Kidney tubule cell (primary cell): ENCODE results near the gene AP3B1.
"Not testable (repeated sequence)": the region's sequence is repeated elsewhere in the genome, so short reads cannot be mapped to it uniquely, and the experiment has no call there.

Source experiments
- DNase-seq: peaks from one replicate; pipeline ENCODE4 v3.0.0-alpha.2; 2018; ENCODE audit warnings: low spot score

AP3B1 gene

DNA sequence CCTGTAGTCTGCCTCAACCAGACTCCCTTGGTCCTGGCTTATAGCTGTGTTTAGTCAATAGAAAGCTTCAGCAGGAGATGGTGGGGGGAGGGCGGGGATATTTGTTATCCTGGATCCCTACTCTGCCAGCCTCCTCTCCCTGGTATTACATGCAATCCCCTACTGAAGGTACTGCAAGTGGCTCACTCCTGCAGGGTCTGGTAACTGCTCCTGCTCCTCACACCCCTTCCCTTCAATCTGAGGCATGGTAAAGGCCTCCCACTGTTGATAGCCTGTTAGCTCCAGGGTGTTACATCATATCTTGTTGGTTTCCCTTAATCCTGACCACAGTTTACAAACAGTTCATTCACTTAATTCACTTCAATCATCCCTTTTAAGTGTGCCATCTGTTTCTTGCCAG is 137.5 kb downstream of the AP3B1 start:
- no peak for DNase-seq

DNA sequence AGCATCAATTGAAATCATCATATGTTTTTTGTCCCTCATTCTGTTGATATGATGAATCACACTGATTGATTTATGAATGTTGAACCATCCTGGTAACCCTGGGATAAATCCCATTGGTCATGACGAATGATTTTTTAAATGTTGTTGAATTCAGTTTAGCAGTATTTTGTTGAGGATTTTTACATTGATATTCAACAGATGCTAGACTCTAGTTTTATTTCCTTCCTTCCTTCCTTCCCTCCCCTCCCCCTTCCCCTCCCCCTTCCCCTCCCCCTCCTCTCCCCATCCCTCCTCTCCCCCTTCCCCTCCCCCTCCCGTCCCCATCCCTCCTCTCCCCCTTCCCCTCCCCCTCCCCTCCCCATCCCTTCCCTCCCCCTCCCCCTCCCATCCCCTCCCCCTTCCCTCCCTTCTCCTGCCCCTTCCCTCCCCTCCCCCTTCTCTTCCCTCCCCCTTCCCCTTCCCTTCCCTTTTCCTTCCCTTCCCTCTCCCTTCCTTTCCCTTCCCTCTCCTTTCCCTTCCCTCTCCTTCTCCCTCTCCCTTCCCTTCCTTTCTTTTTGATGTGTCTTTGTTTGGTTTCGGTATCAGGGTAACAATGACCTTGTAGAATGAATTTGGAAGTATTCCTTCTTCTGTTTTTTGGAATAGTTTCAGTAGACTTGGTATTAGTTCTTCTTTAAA is 142.8 kb downstream of the AP3B1 start:
- no peak for DNase-seq

DNA sequence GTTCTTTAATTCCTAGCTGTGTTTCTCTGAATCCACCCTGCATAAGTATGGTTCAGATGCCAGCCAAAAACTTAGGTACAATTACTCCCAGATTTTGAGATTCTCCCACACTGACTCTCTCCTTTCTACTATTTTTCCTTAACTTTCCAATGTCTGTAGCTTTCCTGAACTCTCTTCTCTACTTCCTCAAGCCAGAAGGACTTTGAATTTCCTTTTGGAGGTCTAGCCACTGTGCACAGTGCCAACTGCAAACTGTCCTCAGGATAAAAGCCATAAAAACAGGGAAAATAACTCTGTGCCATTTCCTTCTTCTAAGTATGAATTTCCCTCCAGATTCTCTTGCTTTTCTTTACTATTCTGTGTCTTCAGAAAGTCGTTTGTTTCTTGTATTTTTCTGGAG is 157.2 kb downstream of the AP3B1 start:
- no peak for DNase-seq

DNA sequence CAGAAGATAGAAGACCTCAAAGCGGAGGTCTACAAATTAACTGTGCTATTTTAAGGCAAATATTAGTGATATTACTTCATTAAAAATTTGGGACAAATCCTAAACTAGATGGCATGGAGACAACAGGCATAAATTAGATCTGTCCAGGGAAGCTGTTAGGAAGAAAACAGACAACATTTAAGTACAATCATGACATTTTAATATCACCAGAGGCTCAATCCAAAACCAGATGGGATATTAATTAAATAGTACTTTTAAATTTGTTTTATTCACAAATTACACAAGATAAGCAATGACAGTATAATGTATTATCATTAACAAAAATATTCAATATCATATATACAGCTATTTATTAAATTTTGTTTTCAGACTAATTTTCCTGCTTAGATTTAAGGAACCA is 161.1 kb downstream of the AP3B1 start:
- no peak for DNase-seq

DNA sequence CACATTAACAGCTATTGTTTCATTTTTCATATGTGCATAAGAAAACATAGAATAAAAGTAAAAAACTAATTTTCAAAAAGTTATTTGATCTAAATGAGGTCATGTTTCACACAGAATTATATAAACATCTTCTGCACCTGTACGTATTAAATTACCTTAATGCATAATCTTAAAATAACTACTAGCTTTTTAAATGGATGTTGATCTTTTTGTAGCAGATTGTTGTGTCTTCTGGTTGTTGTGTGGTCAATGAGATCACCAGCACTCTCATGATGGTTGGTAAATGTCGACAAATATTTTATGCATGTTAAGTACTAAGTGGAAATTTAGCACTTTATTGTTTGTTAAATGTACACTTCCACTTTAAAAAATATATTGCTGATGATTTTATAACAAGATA is 162.0 kb downstream of the AP3B1 start:
- DNase-seq: no peak

GRCh38 chr5:78129597-78129996 is 164.9 kb downstream of the AP3B1 start:
- no peak for DNase-seq

DNA sequence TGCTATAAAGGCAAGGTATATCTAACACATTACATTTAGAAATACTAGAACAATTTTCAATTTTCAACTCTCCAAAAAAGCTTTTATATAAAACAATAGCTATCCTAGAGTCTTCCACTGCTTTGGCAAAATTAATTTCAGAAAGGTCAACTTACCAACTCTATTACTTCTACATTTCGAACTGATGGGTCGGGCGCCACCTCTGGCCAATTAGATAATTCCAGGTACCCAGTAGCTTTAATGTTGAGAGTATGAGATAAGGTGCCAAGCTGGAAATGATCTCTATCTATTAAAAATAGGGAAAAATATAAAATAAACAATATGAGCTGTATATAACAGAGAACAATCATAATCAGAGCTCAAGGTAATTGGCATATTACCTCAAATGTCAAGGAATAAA is 166.6 kb downstream of the AP3B1 start:
- no peak for DNase-seq

- DNase-seq: no peak
These were observed 168.0 kb downstream of the AP3B1 start for GRCh38 chr5:78126536-78126935.

- DNase-seq: no peak
These were observed 178.3 kb downstream of the AP3B1 start for GRCh38 chr5:78116167-78116566.

GRCh38 chr5:78113689-78114264 is 180.7 kb downstream of the AP3B1 start:
- no peak for DNase-seq

GRCh38 chr5:78112931-78113330 is 181.6 kb downstream of the AP3B1 start:
- no peak for DNase-seq

GRCh38 chr5:78109891-78110324 is 184.6 kb downstream of the AP3B1 start:
- no peak for DNase-seq

DNA sequence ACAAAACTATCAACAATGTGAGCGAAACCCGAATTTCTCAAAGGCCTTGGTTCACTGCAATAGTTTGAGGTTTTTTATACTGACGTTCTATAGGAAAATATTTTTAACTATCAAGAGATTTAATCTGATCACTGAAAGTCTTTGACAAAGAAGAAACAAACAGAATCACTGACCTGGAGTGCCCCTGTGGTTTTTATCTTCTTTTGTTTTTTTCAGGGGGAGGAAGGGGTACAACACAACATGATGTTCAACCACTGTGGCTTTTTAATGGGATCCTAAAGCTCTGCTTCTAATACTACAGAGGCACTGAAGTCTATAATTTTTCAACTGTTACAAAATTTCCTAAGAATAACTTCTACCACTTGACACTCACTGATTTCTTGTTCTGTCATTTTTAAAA is 185.9 kb downstream of the AP3B1 start:
- no peak for DNase-seq

GRCh38 chr5:78103232-78103918 is 191.1 kb downstream of the AP3B1 start:
- no peak for DNase-seq

DNA sequence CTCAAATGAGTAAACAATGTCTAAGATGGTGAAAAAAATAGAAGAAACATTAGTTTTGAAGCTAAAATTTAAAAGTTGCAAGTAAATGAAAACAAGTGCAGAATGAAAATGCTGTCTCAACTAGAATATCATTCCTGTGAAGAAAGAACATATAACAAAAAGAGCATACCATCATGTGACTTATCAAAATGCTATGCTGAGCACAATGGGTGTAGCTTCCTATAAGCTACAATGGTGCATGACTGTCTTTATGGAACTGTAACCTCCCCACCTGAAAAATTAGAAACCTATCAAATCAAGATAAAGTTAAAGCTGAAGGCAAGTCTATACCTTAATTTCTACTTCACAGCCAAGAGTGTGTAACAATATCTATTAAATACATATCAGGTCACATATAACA is 192.0 kb downstream of the AP3B1 start:
- no peak for DNase-seq

DNA sequence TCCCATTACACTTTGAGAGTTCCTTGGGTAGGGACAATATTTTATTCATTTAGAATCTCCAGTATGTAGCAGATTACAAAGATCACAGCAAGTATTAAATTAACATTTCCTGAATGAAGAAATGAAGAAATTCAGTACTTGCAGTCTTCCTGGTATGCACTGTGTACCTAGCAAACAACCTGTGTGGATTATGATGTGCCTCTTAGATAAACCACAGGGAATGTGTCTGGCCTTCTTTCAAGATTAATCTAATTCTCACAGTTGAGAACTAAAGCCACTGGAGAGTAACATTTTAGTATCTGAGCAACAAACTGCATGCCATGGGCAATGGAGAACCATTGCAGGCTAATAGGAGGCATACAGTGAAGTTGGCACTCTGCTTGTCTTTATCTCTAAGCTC is 199.4 kb downstream of the AP3B1 start:
- DNase-seq: no peak

GRCh38 chr5:78090002-78090401 is 204.5 kb downstream of the AP3B1 start:
- no peak for DNase-seq

DNA sequence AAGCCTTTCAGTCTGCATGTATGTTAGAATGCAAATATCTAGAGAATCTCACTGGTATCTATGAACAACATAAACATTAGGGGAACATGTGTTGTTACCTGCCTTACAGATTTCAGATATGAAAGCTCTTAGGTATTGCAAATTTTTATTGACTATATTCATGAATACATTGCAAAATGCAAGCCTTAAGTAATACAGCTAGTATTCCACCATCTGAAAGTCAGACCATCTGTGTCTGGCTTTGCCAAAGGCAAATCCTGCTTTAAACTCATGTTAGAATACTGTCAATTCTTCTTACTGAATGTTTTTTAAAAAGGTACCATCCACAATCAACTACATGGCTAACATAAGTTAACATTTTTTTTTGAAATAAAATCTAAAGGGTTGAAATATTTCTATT is 215.6 kb downstream of the AP3B1 start:
- no peak for DNase-seq

DNA sequence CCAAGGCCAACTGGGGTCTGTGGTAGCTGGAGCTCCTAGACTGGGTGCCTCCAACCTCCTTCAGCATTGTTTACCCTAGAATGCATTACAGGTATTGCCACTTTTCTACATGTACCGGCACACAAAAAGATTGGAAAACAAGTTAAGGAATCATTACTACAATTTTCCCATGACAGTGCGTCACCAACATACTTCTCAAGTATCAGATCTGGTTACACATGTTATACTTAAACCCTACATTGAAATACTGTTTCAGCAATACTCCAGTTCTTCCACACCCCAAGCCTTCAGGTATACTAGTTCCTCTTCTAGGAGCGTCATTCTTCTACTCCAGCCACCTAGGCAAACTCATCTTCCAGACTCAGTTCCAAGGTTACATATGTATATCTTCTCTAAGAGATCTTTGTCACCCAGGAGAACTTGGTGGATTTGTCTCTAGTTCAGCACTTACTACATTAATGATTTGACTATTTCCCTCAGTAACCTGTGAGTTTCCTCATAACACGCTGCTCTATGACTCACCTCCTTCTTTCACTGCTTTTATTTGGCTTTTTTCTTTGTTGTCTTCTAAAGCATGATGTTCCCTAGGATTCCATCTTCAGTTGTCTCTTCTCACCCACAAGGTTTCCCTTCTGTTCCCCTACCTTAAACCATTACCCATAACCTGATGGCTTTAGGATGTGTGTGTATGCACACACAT is 217.0 kb downstream of the AP3B1 start:
- peak; percentile 46 for DNase-seq

- peak; percentile 20 for DNase-seq
These were observed 218.1 kb downstream of the AP3B1 start for GRCh38 chr5:78076351-78076750.

DNA sequence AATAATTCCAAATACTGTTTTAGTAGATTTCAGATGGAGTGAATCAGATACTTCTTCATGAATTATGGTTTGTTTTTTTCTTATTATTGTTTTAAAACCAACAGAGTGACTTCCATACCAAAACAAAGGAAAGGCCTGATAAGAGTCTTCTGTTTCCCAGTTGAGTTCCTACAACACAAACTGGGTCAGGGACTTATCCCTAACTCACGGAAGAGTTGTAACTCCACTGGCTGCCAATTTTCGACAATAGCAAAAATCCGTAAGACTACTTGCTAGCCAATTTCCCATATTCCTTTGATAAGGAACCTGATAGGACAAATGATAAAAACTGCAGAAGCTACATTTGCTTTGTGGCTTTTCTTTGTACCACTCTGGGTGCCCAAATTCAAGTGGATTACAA is 219.2 kb downstream of the AP3B1 start:
- no peak for DNase-seq

DNA sequence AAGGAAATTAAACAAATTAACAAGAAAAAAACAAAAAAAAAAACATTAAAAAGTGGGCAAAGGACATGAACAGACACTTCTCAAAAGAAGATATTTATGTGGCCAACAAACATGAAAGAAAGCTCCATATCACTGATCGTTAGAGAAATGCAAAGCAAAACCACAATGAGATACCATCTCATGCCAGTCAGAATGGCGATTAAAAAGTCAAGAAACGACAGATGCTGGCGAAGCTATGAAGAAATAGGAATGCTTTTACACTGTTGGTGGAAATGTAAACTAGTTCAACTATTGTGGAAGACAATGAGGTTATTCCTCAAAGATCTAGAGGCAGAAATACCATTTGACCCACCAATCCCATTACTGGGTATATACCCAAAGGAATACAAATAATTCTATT is 223.8 kb downstream of the AP3B1 start:
- DNase-seq: not testable (repeated sequence)

GRCh38 chr5:78067581-78067980 is 226.9 kb downstream of the AP3B1 start:
- DNase-seq: not testable (repeated sequence)
